ENCODE data around the gene SEC31A. TPM values are rescaled to one million over a fixed set of nuclear protein-coding genes. Genes with fewer than 3 reads are reported as not detected.
A peak's percentile ranks its signal among the peaks of the same experiment; 100 is the strongest.

The SEC31A gene
- total RNA-seq, 1 donor from 2014 or later = 266 TPM

- DNase-seq (ENCODE audit: low read depth, low spot score) = no peak
Observed at GRCh38 chr4:82797405-82798111, 93.4 kb downstream of the SEC31A start.

GRCh38 chr4:82797040-82797404 lies 93.9 kb downstream of the SEC31A start:
- DNase-seq (ENCODE audit: low read depth, low spot score) = no peak

- DNase-seq (ENCODE audit: low read depth, low spot score) = no peak
Observed at GRCh38 chr4:82792912-82793649, 97.9 kb downstream of the SEC31A start.

- DNase-seq (ENCODE audit: low read depth, low spot score) = no peak
Observed at GRCh38 chr4:82791179-82791578, 99.8 kb downstream of the SEC31A start.

GRCh38 chr4:82790060-82790660 lies 100.8 kb downstream of the SEC31A start:
- DNase-seq (ENCODE audit: low read depth, low spot score) = no peak

GRCh38 chr4:82789025-82789776 lies 101.8 kb downstream of the SEC31A start:
- DNase-seq (ENCODE audit: low read depth, low spot score) = no peak

GRCh38 chr4:82787342-82787741 lies 103.6 kb downstream of the SEC31A start:
- no peak for DNase-seq (ENCODE audit: low read depth, low spot score)

- peak; percentile 29 for DNase-seq (ENCODE audit: low read depth, low spot score)
Observed at GRCh38 chr4:82786828-82787227, 104.1 kb downstream of the SEC31A start.

GRCh38 chr4:82785611-82786400 lies 105.1 kb downstream of the SEC31A start:
- DNase-seq (ENCODE audit: low read depth, low spot score) = peak; percentile 93

GRCh38 chr4:82784681-82785610 lies 106.0 kb downstream of the SEC31A start:
- peak; percentile 60 for DNase-seq (ENCODE audit: low read depth, low spot score)

GRCh38 chr4:82782626-82783345 lies 108.2 kb downstream of the SEC31A start:
- no peak for DNase-seq (ENCODE audit: low read depth, low spot score)

GRCh38 chr4:82780752-82781231 lies 110.2 kb downstream of the SEC31A start:
- DNase-seq (ENCODE audit: low read depth, low spot score) = peak; percentile 46

- no peak for DNase-seq (ENCODE audit: low read depth, low spot score)
Observed at GRCh38 chr4:82780170-82780751, 110.7 kb downstream of the SEC31A start.

- no peak for DNase-seq (ENCODE audit: low read depth, low spot score)
Observed at GRCh38 chr4:82779032-82779431, 111.9 kb downstream of the SEC31A start.

- DNase-seq (ENCODE audit: low read depth, low spot score) = no peak
Observed at GRCh38 chr4:82777857-82778525, 113.0 kb downstream of the SEC31A start.

- no peak for DNase-seq (ENCODE audit: low read depth, low spot score)
Observed at GRCh38 chr4:82776925-82777542, 113.9 kb downstream of the SEC31A start.

- no peak for DNase-seq (ENCODE audit: low read depth, low spot score)
Observed at GRCh38 chr4:82775243-82775642, 115.7 kb downstream of the SEC31A start.

- no peak for DNase-seq (ENCODE audit: low read depth, low spot score)
Observed at GRCh38 chr4:82774711-82775171, 116.2 kb downstream of the SEC31A start.
